ENCODE measurements around the gene RASGEF1C.

Gene RASGEF1C

GRCh38 chr5:180206993-180207392 is 2.0 kb downstream of the RASGEF1C start:
- Histone ChIP-seq H3K4me2 (no peak overlapping the region), H3K4me1 (ENCODE audit: low read depth, poor library complexity, severe bottlenecking) (no peaks in the 10 kb centered on the region), H4K20me1 (ENCODE audit: insufficient read depth) (no peaks in the 10 kb centered on the region), H3K9ac (no peak overlapping the region), H3K27ac (no peak overlapping the region), H3K79me2 (ENCODE audit: insufficient read depth, low read depth) (no peaks in the 10 kb centered on the region), H2AFZ (ENCODE audit: low read depth) (no peak overlapping the region), H3K36me3 (ENCODE audit: insufficient read depth) (no peaks in the 10 kb centered on the region), H3K4me3 (IDR thresholded peaks at IDR 0.05; ENCODE audit: insufficient read depth, low read depth, low read length) (no peak overlapping the region), H3K27me3 (ENCODE audit: insufficient read depth, low read depth) (no peaks in the 10 kb centered on the region)
- TF ChIP-seq CTCF (conservative IDR thresholded peaks at IDR 0.05; ENCODE audit: low read depth, low read length), result no peak

GRCh38 chr5:180205916-180206315 is 3.1 kb downstream of the RASGEF1C start:
- Histone ChIP-seq H4K20me1 (ENCODE audit: insufficient read depth) (no peaks in the 10 kb centered on the region), H3K4me3 (IDR thresholded peaks at IDR 0.05; ENCODE audit: insufficient read depth, low read depth, low read length) (no peak overlapping the region), H3K27me3 (ENCODE audit: insufficient read depth, low read depth) (no peaks in the 10 kb centered on the region), H3K27ac (no peak overlapping the region), H3K79me2 (ENCODE audit: insufficient read depth, low read depth) (no peaks in the 10 kb centered on the region), H3K9ac (no peak overlapping the region), H3K4me2 (no peak overlapping the region), H2AFZ (ENCODE audit: low read depth) (no peak overlapping the region), H3K36me3 (ENCODE audit: insufficient read depth) (no peaks in the 10 kb centered on the region), H3K4me1 (ENCODE audit: low read depth, poor library complexity, severe bottlenecking) (no peaks in the 10 kb centered on the region)
- TF ChIP-seq CTCF (conservative IDR thresholded peaks at IDR 0.05; ENCODE audit: low read depth, low read length), result no peak

- no peak overlapping the region for H3K9ac ChIP-seq
- no peaks in the 10 kb centered on the region for H3K79me2 ChIP-seq (ENCODE audit: insufficient read depth, low read depth)
- no peaks in the 10 kb centered on the region for H4K20me1 ChIP-seq (ENCODE audit: insufficient read depth)
- no peak overlapping the region for H2AFZ ChIP-seq (ENCODE audit: low read depth)
- H3K4me1 ChIP-seq (ENCODE audit: low read depth, poor library complexity, severe bottlenecking), result no peaks in the 10 kb centered on the region
- H3K27ac ChIP-seq, result no peak overlapping the region
- no peak for TF ChIP-seq CTCF (conservative IDR thresholded peaks at IDR 0.05; ENCODE audit: low read depth, low read length)
- H3K4me2 ChIP-seq, result no peak overlapping the region
- H3K36me3 ChIP-seq (ENCODE audit: insufficient read depth), result no peaks in the 10 kb centered on the region
- H3K4me3 ChIP-seq (IDR thresholded peaks at IDR 0.05; ENCODE audit: insufficient read depth, low read depth, low read length), result no peak overlapping the region
- no peaks in the 10 kb centered on the region for H3K27me3 ChIP-seq (ENCODE audit: insufficient read depth, low read depth)
Measured at GRCh38 chr5:180204276-180204819, 4.7 kb downstream of the RASGEF1C start.

- Histone ChIP-seq H3K36me3 (ENCODE audit: insufficient read depth) (no peaks in the 10 kb centered on the region), H4K20me1 (ENCODE audit: insufficient read depth) (no peaks in the 10 kb centered on the region), H3K79me2 (ENCODE audit: insufficient read depth, low read depth) (no peaks in the 10 kb centered on the region), H2AFZ (ENCODE audit: low read depth) (no peak overlapping the region), H3K9ac (no peak overlapping the region), H3K4me1 (ENCODE audit: low read depth, poor library complexity, severe bottlenecking) (no peaks in the 10 kb centered on the region), H3K4me3 (IDR thresholded peaks at IDR 0.05; ENCODE audit: insufficient read depth, low read depth, low read length) (no peak overlapping the region), H3K27me3 (ENCODE audit: insufficient read depth, low read depth) (no peaks in the 10 kb centered on the region), H3K4me2 (no peak overlapping the region), H3K27ac (no peak overlapping the region)
- no peak for TF ChIP-seq CTCF (conservative IDR thresholded peaks at IDR 0.05; ENCODE audit: low read depth, low read length)
Measured at GRCh38 chr5:180202939-180203573, 6.0 kb downstream of the RASGEF1C start.

Measured in KMS-11 (cell line).